KOPT-K1 (cell line): ENCODE data around the gene CPSF2.
"Not testable (repeated sequence)": the region's sequence is repeated elsewhere in the genome, so short reads cannot be mapped to it uniquely, and the experiment has no call there.

Experiments used
- H3K27ac ChIP-seq: fragments of 200-600 bp; sonication (generic); 2 replicates; pipeline ENCODE4 v1.5.1; 2016; ENCODE audit warnings: antibody characterized with exemption, mild to moderate bottlenecking, low read depth, low read length; ENCODE audit not compliant: poor library complexity, severe bottlenecking
- H3K36me3 ChIP-seq: fragments of 200-600 bp; sonication (generic); 2 replicates; pipeline ENCODE4 v1.5.1; 2017; ENCODE audit warnings: antibody characterized with exemption, mild to moderate bottlenecking, low read length, moderate library complexity; ENCODE audit not compliant: insufficient read depth
- H3K9me3 ChIP-seq: fragments of 200-600 bp; sonication (generic); 2 replicates; pipeline ENCODE4 v1.5.1; 2017; ENCODE audit warnings: antibody characterized with exemption, low read length, mild to moderate bottlenecking; ENCODE audit not compliant: insufficient read depth, poor library complexity, severe bottlenecking

Gene CPSF2

GRCh38 chr14:92134456-92134855, 12.7 kb downstream of the CPSF2 start:
- Histone ChIP-seq H3K27ac (no peak overlapping the region), H3K36me3 (peaks cover 99% of the 10 kb centered on the region), H3K9me3 (no peaks in the 10 kb centered on the region)

GRCh38 chr14:92135269-92135668, 13.5 kb downstream of the CPSF2 start:
- no peaks in the 10 kb centered on the region for H3K9me3 ChIP-seq
- no peak overlapping the region for H3K27ac ChIP-seq
- peaks cover 99% of the 10 kb centered on the region for H3K36me3 ChIP-seq

DNA sequence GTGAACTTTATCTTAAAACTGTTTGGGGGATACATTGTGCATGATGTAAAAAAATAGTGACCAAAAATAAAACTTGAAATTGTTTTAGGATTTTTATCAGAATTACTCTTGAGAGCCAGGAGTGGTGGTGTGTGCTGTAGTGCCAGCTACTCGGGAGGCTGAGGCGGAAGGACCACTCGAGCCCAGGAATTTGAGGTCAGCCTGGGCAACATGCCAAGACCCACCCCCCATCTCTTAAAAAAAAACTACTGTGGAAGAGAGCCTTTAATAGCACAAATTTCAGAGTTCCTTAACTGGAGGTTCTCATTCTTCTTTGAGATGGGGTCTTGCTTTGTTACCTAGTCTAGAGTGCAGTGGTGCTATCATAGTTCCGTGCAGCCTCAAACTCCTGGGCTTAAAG, 21.5 kb downstream of the CPSF2 start:
- Histone ChIP-seq H3K36me3 (peaks cover 98% of the 10 kb centered on the region), H3K27ac (no peak overlapping the region), H3K9me3 (no peaks in the 10 kb centered on the region)

DNA sequence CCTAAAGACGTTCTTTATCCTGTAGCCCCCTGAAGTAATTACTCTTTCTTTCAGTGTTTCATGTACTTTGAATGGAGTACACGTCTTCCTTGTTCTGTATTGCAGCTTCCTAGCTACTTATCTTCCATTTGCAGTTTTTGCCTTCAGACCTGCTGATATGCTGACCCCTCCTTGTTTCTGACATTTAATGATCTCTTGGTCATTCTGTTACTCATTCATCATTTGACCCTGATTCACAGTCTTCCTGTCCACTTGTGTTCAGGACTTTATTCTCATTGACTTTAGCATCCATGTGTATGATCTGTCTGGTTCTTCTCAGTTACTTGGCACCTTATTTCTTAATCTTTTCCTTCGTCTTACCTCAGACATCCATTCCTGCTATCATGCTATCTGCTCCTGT, 22.2 kb downstream of the CPSF2 start:
- H3K36me3 ChIP-seq: peaks cover 96% of the 10 kb centered on the region
- H3K27ac ChIP-seq: no peak overlapping the region
- no peaks in the 10 kb centered on the region for H3K9me3 ChIP-seq

- Histone ChIP-seq H3K36me3 (peaks cover 96% of the 10 kb centered on the region), H3K27ac (no peak overlapping the region), H3K9me3 (no peaks in the 10 kb centered on the region)
These were observed 22.9 kb downstream of the CPSF2 start for GRCh38 chr14:92144708-92145107.

- peaks cover 92% of the 10 kb centered on the region for H3K36me3 ChIP-seq
- H3K9me3 ChIP-seq: no peaks in the 10 kb centered on the region
- H3K27ac ChIP-seq: no peak overlapping the region
These were observed 31.8 kb downstream of the CPSF2 start for GRCh38 chr14:92153581-92153980.

- Histone ChIP-seq H3K36me3 (peaks cover 94% of the 10 kb centered on the region), H3K27ac (no peak overlapping the region)
These were observed 32.6 kb downstream of the CPSF2 start for GRCh38 chr14:92154283-92154942.

GRCh38 chr14:92160619-92161018, 38.9 kb downstream of the CPSF2 start:
- no peak overlapping the region for H3K27ac ChIP-seq
- H3K9me3 ChIP-seq: peaks cover 21% of the 10 kb centered on the region
- peaks cover 99% of the 10 kb centered on the region for H3K36me3 ChIP-seq

More at GRCh38 chr14:92154283-92154942, 32.6 kb downstream of the CPSF2 start:
- H3K9me3 ChIP-seq: no peaks in the 10 kb centered on the region

- H3K9me3 ChIP-seq: peaks cover 21% of the 10 kb centered on the region
- no peak overlapping the region for H3K27ac ChIP-seq
- H3K36me3 ChIP-seq: peaks cover 98% of the 10 kb centered on the region
These were observed 39.8 kb downstream of the CPSF2 start for GRCh38 chr14:92161521-92161920.

GRCh38 chr14:92164958-92165357, 43.2 kb downstream of the CPSF2 start:
- Histone ChIP-seq H3K9me3 (peaks cover 21% of the 10 kb centered on the region), H3K36me3 (peaks cover 85% of the 10 kb centered on the region), H3K27ac (no peak overlapping the region)

DNA sequence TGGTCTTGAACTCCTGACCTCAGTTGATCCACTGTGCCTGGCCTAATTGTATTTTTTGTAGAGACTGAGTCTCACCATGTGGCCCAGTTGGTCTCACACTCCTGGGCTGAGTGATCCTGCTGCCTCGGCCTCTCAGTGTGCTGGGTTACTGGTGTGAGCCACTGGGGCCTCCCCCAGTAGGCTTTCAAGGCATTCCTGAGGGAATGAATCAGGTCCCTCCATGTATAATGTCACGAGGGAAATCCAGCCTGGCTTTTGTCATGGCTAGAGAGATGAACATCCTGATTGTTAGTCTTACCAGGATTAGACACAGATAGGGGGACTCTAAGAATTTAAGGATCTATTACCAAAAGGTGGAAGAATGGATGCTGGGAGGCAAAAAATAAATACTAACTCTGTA, 51.9 kb downstream of the CPSF2 start:
- no peak overlapping the region for H3K27ac ChIP-seq
- peaks cover 1% of the 10 kb centered on the region; the same call in 1 of the 2 replicates for H3K36me3 ChIP-seq
- no peaks in the 10 kb centered on the region for H3K9me3 ChIP-seq

DNA sequence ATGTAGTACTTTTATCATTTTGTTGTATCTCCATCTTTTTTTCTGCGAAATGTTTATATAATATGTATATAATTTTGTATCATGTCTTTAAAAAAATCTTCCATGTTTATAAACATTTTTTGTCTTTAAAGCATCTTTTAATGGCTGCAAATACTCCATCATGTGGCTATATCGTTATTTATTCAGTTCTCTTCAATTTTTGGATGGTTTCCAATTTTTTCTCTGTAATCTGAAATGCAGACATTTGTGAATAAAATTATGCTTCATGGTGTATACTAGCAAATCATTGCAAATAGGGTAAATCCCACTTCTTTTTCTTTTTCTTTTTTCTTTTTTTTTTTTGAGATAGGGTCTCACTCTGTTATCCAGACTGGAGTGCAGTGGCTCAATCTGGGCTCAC, 54.0 kb downstream of the CPSF2 start:
- no peaks in the 10 kb centered on the region for H3K36me3 ChIP-seq
- no peaks in the 10 kb centered on the region for H3K9me3 ChIP-seq
- no peak overlapping the region for H3K27ac ChIP-seq

GRCh38 chr14:92176476-92176875, 54.7 kb downstream of the CPSF2 start:
- Histone ChIP-seq H3K9me3 (no peaks in the 10 kb centered on the region), H3K36me3 (no peaks in the 10 kb centered on the region), H3K27ac (no peak overlapping the region)

- H3K9me3 ChIP-seq, H3K36me3 ChIP-seq, H3K27ac ChIP-seq: not testable (repeated sequence)
These were observed 57.4 kb downstream of the CPSF2 start for GRCh38 chr14:92179178-92179577.

DNA sequence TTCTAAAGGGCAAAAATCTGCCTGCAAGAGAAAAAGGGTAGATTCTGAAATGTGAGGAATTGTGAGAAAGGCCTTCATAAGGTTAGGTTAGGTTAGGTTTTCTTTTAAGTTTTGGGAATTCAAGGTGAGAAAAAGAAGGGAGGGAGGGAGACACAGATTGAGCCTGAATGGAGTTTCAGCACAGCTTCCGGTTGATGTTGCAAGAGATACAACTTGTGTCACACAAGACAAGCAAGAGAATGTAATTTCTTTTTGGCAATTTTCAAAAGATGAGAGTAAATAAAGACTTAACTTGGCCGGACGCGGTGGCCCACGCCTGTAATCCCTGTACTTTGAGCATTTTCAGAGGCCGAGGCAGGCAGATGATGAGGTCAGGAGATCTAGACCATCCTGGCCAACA, 63.8 kb downstream of the CPSF2 start:
- H3K36me3 ChIP-seq: no peaks in the 10 kb centered on the region
- peaks cover 9% of the 10 kb centered on the region for H3K9me3 ChIP-seq
- H3K27ac ChIP-seq: no peak overlapping the region

DNA sequence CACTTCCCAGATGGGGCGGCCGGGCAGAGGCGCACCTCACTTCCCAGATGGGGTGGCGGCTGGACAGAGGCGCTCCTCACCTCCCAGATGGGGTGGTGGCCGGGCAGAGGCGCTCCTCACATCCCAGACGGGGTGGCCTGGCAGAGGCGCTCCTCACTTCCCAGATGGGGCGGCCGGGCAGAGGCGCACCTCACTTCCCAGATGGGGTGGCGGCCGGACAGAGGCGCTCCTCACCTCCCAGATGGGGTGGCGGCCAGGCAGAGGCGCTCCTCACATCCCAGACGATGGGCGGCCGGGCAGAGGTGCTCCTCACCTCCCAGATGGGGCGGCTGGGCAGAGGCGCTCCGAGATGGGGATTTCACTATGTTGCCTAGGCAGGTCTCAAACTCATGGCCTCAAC, 65.8 kb downstream of the CPSF2 start:
- not testable (repeated sequence) for H3K9me3 ChIP-seq, H3K36me3 ChIP-seq, H3K27ac ChIP-seq
